Right ventricle myocardium superior (tissue), 1 donor: Measurements from ENCODE around the gene MUC22. TPM values are rescaled to one million over a fixed set of nuclear protein-coding genes. Genes with fewer than 3 reads are reported as not detected.
"Not testable (repeated sequence)": the region's sequence is repeated elsewhere in the genome, so short reads cannot be mapped to it uniquely, and the experiment has no call there.

ENCODE experiments used
- ATAC-seq: fragments of 200-7000 bp; cut with Tn5 transposase; one replicate; pipeline ENCODE4 v1.9.1; 2020; ENCODE audit warnings: mild to moderate bottlenecking; ENCODE audit not compliant: poor library complexity
- DNase-seq: peaks from one replicate; pipeline ENCODE4 v3.0.0-alpha.2; 2020
- intact Hi-C: fragments of 100-400 bp; cut with DNase I; formaldehyde crosslinking; loops from one replicate; pipeline ENCODE4 v1.11.2; 2022
- total RNA-seq: library from RNA; stranded (reverse); fragmentation: NEBNext Ultra II Directional; extraction: Animal tissue kit (Norgen Biotek cat#: 25700); gene quantifications from one replicate; pipeline ENCODE4 v1.2.1, GENCODE V29; 2021
- donor health status: DM: no; HTN: yes; CAD: no; lungs with severe emphysema.

The MUC22 gene
- total RNA-seq, 1 donor from 2014 or later = 0.19 TPM

DNA sequence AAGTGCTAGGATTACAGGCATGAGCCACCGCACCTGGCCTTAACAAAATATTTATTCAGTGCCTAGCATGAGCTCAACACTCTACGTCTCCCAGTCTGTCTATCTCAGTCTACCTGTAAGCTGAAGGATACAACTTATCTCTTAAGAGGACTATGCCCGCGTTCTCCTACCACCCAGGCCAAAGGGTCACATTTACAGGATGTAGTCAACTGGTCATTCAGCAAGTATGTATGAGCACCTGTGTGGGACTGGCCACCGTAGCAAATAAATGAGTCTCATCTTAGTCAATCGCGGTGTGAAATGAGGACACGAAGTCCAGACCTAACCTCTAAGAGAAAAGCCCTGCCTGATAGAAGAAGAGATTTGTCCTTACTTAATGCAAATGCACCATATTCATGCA is 49.9 kb downstream of the MUC22 start:
- intact Hi-C loops = no loop called here
- ATAC-seq = no peak
- no peak for DNase-seq

DNA sequence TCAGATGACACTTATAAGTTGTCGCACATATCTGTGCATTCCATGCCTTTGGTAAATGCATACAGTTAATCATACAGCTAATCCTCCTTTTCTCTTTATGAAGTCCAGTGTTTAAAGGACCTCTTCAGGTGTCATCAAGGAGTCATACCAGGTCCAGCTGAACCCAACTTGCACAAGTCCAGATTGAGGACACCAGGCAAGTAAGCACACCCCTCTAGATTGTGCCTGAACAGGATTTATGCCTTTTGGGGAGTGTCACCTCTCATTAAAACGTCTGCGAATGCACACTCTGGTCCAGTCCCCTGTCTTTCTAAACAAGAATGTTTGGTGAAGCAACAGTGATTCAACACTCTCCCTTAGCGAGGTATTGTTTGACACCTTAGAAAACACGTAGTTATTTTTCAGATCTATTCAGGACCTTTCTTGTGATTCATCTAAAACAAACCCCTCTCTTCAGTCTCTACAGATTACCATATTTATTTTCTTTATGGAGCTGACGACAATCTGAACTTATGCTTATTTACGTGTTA is 53.7 kb downstream of the MUC22 start:
- ATAC-seq = no peak
- no peak for DNase-seq
- intact Hi-C loops = no loop called here

DNA sequence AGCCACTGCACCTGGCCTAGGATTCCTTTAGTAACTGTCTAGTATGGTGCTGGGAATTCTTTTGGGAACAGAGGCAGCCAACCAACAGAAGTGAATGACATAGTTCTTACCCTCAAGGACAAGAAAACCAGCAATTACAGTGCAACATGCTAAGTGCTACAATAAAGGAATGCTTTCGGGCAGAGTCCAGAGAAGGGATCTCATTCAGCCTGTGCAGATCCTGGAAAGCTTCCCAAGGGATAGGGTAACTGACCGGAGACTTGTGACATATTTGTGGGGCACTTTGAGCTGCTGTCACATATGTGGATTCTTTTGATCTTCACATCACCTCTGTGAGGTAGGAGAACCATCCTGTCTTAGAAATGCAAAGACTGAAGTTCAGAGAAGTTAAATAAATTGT is 55.3 kb downstream of the MUC22 start:
- no peak for DNase-seq
- intact Hi-C loops = loop anchor here (5.0 kb wide), 1 partner anchor 148 kb away; no protein-coding TSS in a partner anchor
- ATAC-seq = no peak

DNA sequence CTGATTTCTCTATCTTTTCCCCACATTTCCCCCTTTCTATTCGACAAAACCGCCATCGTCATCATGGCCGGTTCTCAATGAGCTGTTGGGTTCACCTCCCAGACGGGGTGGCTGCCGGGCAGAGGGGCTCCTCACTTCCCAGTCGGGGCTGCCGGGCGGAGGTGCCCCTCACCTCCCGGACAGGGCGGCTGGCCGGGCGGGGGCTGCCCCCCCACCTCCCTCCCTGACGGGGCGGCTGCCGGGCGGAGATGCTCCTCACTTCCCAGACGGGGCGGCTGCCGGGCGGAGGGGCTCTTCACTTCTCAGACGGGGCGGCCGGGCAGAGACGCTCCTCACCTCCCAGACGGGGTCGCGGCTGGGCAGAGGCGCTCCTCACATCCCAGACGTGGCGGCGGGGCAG is 56.8 kb downstream of the MUC22 start:
- not testable (repeated sequence) for DNase-seq, ATAC-seq
- intact Hi-C loops = loop anchor here (5.0 kb wide), 1 partner anchor 150 kb away; no protein-coding TSS in a partner anchor

DNA sequence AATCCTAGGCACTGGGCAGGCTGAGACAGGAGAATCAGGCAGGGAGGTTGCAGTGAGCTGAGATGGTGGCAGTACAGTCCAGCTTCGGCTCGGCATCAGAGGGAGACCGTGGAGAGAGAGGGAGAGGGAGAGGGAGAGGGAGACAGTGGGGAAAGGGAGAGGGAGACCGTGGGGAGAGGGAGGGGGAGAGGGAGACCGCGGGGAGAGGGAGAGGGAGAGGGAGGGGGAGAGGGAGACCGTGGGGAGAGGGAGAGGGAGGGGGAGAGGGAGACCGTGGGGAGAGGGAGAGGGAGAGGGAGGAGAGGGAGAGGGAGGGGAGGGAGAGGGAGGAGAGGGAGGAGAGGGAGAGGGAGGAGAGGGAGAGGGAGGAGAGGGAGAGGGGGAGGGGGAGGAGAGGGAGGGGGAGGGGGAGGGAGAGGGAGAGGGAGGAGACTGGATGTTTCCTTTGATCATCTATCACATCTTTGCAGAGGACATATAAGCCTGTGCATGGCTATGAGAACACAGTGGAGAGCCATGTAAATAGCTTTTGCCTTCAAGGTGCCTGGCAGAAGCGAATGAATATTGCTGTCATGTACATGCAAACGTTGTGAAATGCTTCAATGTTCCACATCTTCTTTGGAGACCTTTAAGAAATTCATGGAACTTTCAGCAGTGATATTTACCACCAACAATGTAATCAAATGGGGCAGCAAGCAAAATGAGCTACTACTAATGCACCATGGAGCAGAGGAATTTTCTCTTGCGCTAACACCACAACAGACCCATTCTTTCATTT is 57.8 kb downstream of the MUC22 start:
- DNase-seq, ATAC-seq: not testable (repeated sequence)
- intact Hi-C loops = loop anchor here (5.0 kb wide), 1 partner anchor 151 kb away; no protein-coding TSS in a partner anchor

DNA sequence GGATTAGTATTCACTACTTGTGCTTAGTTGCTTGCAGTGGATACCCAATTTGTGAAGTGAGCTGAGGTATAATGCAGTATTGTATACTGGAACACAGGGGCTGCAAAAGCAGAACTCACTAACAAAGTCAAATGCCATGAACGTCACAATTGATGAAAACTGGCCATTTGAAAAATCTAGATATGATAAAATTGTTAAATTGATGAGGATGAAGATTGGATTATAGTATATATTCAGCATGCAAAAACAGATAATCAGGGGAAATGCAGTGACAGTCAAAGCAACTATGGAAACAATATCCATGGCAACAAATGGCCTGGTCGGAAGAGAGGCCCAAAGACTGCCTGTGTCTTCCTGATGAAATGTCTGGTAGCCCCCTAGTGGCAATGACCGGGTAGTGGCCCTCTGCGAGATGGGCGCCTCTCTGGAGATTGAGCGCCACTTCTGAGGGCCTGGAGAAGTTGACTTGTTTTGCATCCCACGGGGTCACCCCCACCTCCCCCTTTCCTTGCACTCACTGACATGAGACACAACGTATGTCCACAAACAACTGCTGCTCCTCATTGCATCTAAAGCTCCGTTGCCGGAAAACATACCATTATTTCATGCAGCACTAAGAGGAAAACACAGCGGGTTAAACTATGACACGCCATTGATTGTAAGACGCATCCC is 58.5 kb downstream of the MUC22 start:
- intact Hi-C loops = loop anchor here (5.0 kb wide), 1 partner anchor 152 kb away; no protein-coding TSS in a partner anchor
- DNase-seq (peak; percentile 79), ATAC-seq (peak; percentile 93)

DNA sequence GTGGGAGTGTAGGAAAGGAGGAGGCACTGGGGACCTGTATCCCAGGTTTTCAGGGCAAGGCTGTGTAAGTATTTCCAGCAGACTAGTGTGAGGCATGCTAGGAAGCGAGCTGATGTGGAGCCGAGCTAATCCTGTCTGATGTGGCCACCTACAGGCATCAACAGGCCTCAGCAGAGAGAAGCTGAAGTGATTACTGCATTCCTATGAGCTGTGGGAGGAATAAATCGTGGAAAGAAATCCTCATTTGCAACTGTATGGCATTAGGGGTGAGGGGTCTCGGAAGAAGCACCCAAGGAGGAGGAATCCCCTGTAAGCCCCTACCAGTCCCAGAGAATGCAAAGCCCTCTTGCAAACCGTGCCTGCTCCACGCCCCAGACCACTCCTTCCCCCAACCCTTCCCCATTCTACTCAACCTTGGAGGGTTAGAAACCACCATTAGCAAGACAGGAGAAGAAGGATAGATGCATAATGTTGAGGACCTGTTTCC is 60.5 kb downstream of the MUC22 start:
- intact Hi-C loops = no loop called here
- DNase-seq (peak; percentile 55), ATAC-seq (peak; percentile 86)

DNA sequence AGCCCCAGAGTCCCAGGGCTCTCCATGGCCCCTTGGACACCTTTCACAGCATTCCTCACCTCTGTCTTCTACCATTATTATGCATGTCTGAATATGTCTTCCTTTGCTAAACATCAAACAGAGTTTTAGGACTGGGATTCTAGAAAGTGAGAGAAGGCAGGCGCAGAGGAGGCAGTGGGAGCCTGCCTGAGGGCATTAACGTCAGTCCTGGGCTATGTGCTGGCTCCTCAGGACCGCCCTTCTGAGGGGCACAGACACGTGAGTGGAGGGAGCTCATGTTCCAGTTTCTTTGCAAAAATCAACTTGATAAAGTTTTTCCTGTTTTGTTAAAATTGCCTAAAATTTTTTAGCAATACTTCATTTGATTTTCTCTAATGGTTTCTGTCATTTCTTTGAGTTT is 64.1 kb downstream of the MUC22 start:
- ATAC-seq (no peak), DNase-seq (no peak)
- intact Hi-C loops = no loop called here

DNA sequence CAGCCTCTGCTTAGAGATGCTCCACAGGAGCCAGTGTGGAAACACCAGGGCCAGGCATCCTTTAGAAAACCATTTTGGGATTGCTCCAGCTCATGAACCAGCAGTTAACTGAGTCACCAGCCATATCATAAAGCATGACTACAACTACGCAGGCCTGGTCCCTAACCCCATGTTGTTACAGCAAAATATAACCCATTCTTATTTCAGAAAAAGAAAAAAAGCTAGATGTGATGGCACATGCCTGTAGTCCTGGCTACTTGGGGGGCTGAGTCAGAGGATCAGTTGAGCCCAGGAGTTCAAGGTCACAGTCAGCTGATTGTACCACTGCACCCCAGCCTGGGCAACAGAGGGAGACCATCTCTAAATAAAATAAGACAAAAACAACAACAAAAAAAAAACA is 65.3 kb downstream of the MUC22 start:
- DNase-seq (no peak), ATAC-seq (no peak)
- intact Hi-C loops = no loop called here

DNA sequence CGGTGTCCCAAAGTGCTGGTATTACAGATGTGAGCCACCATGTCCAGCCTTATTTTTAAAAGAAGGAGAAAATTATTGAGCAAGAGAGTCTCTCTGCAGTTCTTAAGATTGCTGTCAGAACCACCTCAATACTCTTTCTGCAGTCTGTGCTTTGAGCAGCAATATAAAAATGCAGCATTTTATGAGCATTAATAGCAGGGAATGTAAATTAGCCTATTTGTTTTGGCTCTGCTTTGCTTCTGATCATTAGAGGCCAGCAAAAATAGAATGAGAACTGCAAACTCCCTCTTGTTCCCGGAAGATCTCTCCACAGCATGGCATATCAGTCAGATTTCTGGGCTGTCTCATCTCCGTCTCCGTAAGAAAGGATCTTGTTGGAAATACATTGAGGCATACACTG is 66.3 kb downstream of the MUC22 start:
- ATAC-seq (no peak), DNase-seq (no peak)
- intact Hi-C loops = no loop called here

DNA sequence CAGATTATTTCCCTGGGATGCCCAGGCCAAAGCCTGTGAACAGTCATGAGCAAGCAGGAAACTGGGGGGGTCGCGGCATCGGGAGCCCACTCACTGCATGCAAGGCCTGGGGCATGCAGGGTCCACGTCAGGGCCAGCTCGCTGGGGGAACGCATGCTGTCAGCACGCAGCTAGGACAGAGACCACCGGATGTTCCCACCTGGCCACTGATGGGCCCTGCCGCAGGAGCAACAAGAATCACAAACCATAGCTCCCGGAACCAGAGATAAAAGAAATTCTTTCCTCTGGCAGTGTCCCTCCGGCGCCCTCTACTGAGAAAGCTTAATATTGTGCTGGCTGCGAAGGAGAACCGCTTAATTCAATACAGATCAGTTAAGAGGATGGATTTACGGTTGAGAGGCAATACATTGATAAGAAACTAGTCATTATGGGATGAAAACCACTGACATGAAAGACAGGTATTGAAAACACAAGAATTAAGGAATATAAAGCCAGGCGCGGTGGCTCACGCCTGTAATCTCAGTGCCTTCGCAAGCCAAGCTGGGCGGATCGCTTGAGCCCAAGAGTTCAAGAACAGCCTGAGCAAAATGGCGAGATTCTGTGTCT is 69.5 kb downstream of the MUC22 start:
- ATAC-seq (peak; percentile 85), DNase-seq (peak; percentile 68)
- intact Hi-C loops = loop anchor here (5.0 to 10.0 kb wide), 2 partner anchors 252 to 335 kb away; partner anchors contain the start of genes FLOT1 and IER3

DNA sequence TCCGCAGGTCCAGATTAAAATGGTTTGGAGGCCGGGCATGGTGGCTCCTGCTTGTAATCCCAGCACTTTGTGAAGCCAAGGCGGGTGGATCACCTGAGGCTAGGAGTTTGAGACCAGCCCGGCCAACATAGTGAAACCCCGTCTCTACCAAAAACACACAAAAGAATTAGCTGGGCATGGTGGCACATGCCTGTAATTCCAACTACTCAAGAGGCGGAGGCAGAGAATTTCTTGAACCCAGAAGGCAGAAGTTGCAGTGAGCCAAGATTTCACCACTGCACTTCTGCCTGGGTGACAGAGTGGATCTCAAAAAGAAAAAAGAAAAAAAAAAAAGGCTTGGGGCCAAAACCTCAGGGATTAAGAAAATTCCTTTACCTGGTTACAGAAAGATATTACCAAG is 71.6 kb downstream of the MUC22 start:
- DNase-seq (no peak), ATAC-seq (no peak)
- intact Hi-C loops = loop anchor here (5.0 to 10.0 kb wide), 2 partner anchors 255 to 337 kb away; partner anchors contain the start of genes FLOT1 and IER3

DNA sequence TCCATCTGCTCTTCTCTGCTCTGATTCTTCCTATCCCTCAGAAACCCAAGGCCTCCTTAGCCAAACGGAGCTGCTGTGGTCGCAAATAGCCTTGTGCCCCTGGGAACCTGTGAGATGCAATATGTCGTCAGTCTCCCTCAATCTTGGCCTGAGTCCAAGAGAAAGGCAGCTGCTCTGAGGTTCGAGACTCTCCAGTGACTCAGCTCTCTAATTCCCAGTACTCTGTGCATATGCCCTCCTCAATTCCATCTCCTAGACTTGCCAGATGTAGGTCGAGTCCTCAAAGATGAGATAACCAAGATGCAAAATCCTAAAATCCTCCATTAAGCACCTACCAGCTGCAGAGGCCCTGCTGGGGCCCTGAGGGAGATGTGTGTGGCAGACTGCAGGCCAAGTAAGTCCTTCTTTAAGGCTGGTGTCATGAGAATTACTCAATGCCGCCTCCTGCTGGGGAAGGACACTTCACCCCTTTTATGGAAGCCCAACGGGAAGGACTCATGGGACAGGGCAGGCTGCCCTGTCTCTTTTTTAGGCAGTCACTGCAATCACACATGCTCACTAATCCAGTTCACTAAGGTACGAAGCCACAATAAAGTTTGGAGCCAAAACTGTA is 73.6 kb downstream of the MUC22 start:
- no peak for DNase-seq
- intact Hi-C loops = loop anchor here (5.0 to 10.0 kb wide), 2 partner anchors 257 to 339 kb away; partner anchors contain the start of genes FLOT1 and IER3
- ATAC-seq = peak; percentile 14

Other genes starting within 250 kb of the MUC22 start
- gene DDR1, start 126.0 kb upstream of the MUC22 start, total RNA-seq = 23.2 TPM
- gene GTF2H4, start 102.3 kb upstream of the MUC22 start, total RNA-seq = 23.6 TPM
- gene VARS2, start 96.2 kb upstream of the MUC22 start, total RNA-seq = 17.2 TPM
- not detected for gene SFTA2, start 78.3 kb upstream of the MUC22 start, total RNA-seq
- gene MUCL3, start 69.5 kb upstream of the MUC22 start, total RNA-seq = not detected
- not detected for gene MUC21, start 26.8 kb upstream of the MUC22 start, total RNA-seq
- not detected for gene C6orf15, start 102.1 kb downstream of the MUC22 start, total RNA-seq
- 1.2 TPM for gene PSORS1C1, start 104.3 kb downstream of the MUC22 start, total RNA-seq
- not detected for gene CDSN, start 110.0 kb downstream of the MUC22 start, total RNA-seq
- gene PSORS1C2, start 128.6 kb downstream of the MUC22 start, total RNA-seq = not detected
- gene CCHCR1, start 147.3 kb downstream of the MUC22 start, total RNA-seq = 10.9 TPM
- gene TCF19, start 148.1 kb downstream of the MUC22 start, total RNA-seq = 3.6 TPM
- 0.94 TPM for gene POU5F1, start 160.2 kb downstream of the MUC22 start, total RNA-seq